Stimulated activated CD8-positive, alpha-beta memory T cell treated with anti-CD3 and anti-CD28 coated beads, Interleukin-12 subunit alpha, Interleukin-12 subunit beta, amount 100 ng/mL, for 24 hours (primary cell): Measurements from ENCODE around the gene TPPP.

Experiments
- DNase-seq: peaks from one replicate; pipeline ENCODE4 v3.0.0-alpha.2; 2020; ENCODE audit errors: extremely low read depth

TPPP gene

GRCh38 chr5:665541-665955 is 27.6 kb downstream of the TPPP start:
- no peak for DNase-seq

GRCh38 chr5:664994-665360 is 28.2 kb downstream of the TPPP start:
- no peak for DNase-seq

- DNase-seq = no peak
Measured at GRCh38 chr5:664343-664993, 28.7 kb downstream of the TPPP start.

- no peak for DNase-seq
Measured at GRCh38 chr5:663436-664342, 29.5 kb downstream of the TPPP start.

GRCh38 chr5:662751-663435 is 30.3 kb downstream of the TPPP start:
- no peak for DNase-seq

GRCh38 chr5:661891-662750 is 31.0 kb downstream of the TPPP start:
- DNase-seq = no peak

- no peak for DNase-seq
Measured at GRCh38 chr5:660491-661030, 32.6 kb downstream of the TPPP start.

GRCh38 chr5:659496-660263 is 33.5 kb downstream of the TPPP start:
- DNase-seq = no peak

- no peak for DNase-seq
Measured at GRCh38 chr5:658103-658502, 35.0 kb downstream of the TPPP start.

GRCh38 chr5:657570-657969 is 35.6 kb downstream of the TPPP start:
- no peak for DNase-seq

GRCh38 chr5:655406-655805 is 37.7 kb downstream of the TPPP start:
- no peak for DNase-seq

GRCh38 chr5:654071-654778 is 38.9 kb downstream of the TPPP start:
- no peak for DNase-seq

GRCh38 chr5:652773-653350 is 40.3 kb downstream of the TPPP start:
- DNase-seq = no peak

- DNase-seq = no peak
Measured at GRCh38 chr5:652023-652515, 41.1 kb downstream of the TPPP start.

GRCh38 chr5:651296-652022 is 41.7 kb downstream of the TPPP start:
- no peak for DNase-seq

- no peak for DNase-seq
Measured at GRCh38 chr5:647727-648126, 45.4 kb downstream of the TPPP start.

GRCh38 chr5:647311-647710 is 45.8 kb downstream of the TPPP start:
- no peak for DNase-seq

- DNase-seq = no peak
Measured at GRCh38 chr5:646396-647201, 46.6 kb downstream of the TPPP start.
